OCI-M1 (cell line): ENCODE measurements around the gene VPS13D.

ENCODE experiments used
- DNase-seq: peaks from one replicate; lab custom pipeline; 2025; lab: John Stamatoyannopoulos, UW

The VPS13D gene

GRCh38 chr1:12472156-12472797 lies 242.4 kb downstream of the VPS13D start:
- DNase-seq = no peak

GRCh38 chr1:12472798-12473551 lies 243.1 kb downstream of the VPS13D start:
- DNase-seq = peak; percentile 53

GRCh38 chr1:12473596-12474362 lies 243.9 kb downstream of the VPS13D start:
- no peak for DNase-seq

- no peak for DNase-seq
These were observed 245.3 kb downstream of the VPS13D start for GRCh38 chr1:12475101-12475500.

- DNase-seq = no peak
These were observed 245.7 kb downstream of the VPS13D start for GRCh38 chr1:12475530-12475934.

GRCh38 chr1:12475947-12476346 lies 246.1 kb downstream of the VPS13D start:
- peak; percentile 24 for DNase-seq

- no peak for DNase-seq
These were observed 247.5 kb downstream of the VPS13D start for GRCh38 chr1:12477314-12477713.

- DNase-seq = peak; percentile 98
These were observed 248.2 kb downstream of the VPS13D start for GRCh38 chr1:12477936-12478611.

- no peak for DNase-seq
These were observed 248.8 kb downstream of the VPS13D start for GRCh38 chr1:12478612-12478985.

GRCh38 chr1:12479311-12479710 lies 249.5 kb downstream of the VPS13D start:
- DNase-seq = no peak

GRCh38 chr1:12480041-12480440 lies 250.2 kb downstream of the VPS13D start:
- no peak for DNase-seq

GRCh38 chr1:12480748-12481362 lies 251.0 kb downstream of the VPS13D start:
- DNase-seq = peak; percentile 12

GRCh38 chr1:12481928-12482327 lies 252.1 kb downstream of the VPS13D start:
- DNase-seq = no peak

GRCh38 chr1:12482988-12483387 lies 253.2 kb downstream of the VPS13D start:
- no peak for DNase-seq

GRCh38 chr1:12485231-12486058 lies 255.6 kb downstream of the VPS13D start:
- no peak for DNase-seq

GRCh38 chr1:12486059-12486341 lies 256.2 kb downstream of the VPS13D start:
- no peak for DNase-seq

- DNase-seq = no peak
These were observed 256.7 kb downstream of the VPS13D start for GRCh38 chr1:12486401-12487005.

- no peak for DNase-seq
These were observed 257.7 kb downstream of the VPS13D start for GRCh38 chr1:12487520-12487919.

- no peak for DNase-seq
These were observed 259.0 kb downstream of the VPS13D start for GRCh38 chr1:12488666-12489354.

- DNase-seq = no peak
These were observed 260.8 kb downstream of the VPS13D start for GRCh38 chr1:12490532-12491142.
